NCI-H2107 treated with DMSO at 0.1 percent for 48 hours (cell line): ENCODE data around the gene TMEM25.
A peak's percentile ranks its signal among the peaks of the same experiment; 100 is the strongest.
"Not testable (repeated sequence)": the region's sequence is repeated elsewhere in the genome, so short reads cannot be mapped to it uniquely, and the experiment has no call there.

Experiments used
- DNase-seq: peaks from one replicate; lab custom pipeline; 2025; ENCODE audit not compliant: unreplicated experiment; lab: John Stamatoyannopoulos, UW

TMEM25 gene

DNA sequence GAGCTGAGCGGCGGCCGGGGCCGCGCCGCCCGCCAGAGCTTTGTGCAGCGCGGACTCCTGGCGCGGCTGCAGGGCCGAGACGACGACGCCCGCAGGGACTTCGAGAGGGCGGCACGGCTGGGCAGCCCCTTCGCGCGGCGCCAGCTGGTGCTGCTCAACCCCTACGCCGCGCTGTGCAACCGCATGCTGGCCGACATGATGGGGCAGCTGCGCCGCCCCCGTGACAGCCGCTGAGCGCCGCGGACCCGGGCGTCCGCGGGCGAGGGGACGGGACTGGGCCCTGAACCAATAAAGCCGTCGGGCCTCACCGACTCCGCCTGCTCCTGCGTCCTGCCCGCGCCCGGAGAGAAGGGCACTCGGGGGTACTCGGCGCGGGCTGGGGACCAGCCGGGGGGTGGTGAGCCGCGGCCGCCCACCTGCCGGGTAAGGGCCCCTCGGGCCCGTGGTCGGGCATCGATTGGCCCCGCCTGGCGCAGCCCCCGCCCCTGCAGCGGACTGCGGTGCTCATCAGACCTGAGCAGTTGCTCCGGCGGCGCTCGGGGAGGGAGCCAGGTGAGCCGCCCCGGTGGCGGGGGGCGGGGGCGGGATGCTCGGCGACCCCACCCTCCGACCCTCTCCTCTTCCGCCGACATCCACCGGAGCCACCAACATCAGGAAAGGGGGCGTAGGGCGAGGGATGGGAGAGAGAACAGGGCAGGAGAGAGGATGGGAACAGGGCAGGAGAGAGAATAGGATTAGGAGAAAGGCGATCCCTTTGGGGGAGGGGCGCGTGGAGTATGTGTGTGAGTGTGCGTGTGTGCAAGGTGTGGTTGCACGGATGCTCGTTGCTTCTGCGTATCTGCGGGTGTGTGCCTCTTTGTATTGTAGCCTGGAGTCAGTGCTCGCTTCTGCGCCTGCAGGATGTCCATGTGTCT is at the start of gene TMEM25:
Gene TMEM25, plus strand, starts transcription at position 510 of the 914 bp plus-strand sequence. CDS start 610 bp downstream, outside the sequence.
- DNase-seq = peak; percentile 46

DNA sequence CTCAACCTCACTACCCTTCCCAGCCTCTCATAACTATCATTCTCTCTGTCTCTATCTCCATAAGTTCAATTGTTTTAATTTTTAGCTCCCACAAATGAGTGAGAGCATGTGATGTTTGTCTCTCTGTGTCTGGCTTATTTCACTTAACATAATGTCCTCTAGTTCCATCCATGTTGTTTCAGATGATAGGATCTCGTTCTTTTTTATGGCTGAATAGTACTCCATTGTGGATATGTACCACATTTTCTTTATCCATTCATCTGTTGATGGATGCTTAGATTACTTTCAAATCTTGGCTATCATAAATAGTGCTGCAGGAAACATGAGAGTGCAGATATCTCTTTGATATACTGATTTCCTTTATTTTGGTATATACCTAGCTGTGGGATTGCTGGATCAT is 49.8 kb upstream of the TMEM25 start:
- not testable (repeated sequence) for DNase-seq

GRCh38 chr11:118484405-118484804 is 46.6 kb upstream of the TMEM25 start:
- DNase-seq = no peak

GRCh38 chr11:118485273-118485672 is 45.7 kb upstream of the TMEM25 start:
- no peak for DNase-seq

- DNase-seq = peak; percentile 78
Measured at GRCh38 chr11:118488480-118489109, 42.4 kb upstream of the TMEM25 start.

- DNase-seq = no peak
Measured at GRCh38 chr11:118491041-118491440, 40.0 kb upstream of the TMEM25 start.

DNA sequence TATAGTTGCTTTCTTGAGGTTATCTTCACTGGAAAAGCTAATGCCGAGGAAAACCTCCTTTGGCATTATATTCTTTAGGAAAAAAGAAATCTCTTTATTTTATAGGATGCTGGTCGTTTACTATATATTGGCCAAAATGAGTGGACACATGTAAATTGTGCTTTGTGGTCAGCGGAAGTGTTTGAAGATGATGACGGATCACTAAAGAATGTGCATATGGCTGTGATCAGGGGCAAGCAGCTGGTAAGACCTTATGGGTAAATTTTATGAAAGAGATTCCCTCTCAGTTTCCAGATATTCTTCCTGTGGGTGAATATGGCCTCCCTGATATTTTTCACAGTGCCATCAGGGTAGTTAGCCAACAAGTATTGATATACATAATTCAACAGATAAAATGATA is 33.2 kb upstream of the TMEM25 start:
- DNase-seq = no peak

- no peak for DNase-seq
Measured at GRCh38 chr11:118503216-118503615, 27.8 kb upstream of the TMEM25 start.

- no peak for DNase-seq
Measured at GRCh38 chr11:118511601-118512000, 19.4 kb upstream of the TMEM25 start.

DNA sequence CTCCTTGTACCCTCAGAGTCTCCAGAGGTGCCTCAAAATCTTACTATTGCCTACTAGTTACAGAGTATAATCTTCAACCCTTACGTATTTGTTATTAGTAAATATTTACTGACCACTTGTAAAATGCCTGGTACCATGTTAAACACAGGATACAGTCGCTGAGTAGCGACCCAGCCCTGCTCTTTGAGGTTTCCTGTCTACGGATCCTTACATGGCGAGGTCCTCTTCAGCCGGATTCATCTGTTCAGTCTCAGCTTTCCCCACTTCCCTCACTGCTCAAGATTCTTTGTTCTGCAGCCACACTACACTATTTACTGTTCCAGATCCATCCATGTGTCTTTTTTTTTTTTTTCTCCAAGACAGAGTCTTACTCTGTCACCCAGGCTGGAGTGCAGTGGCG is 16.9 kb upstream of the TMEM25 start:
- no peak for DNase-seq

DNA sequence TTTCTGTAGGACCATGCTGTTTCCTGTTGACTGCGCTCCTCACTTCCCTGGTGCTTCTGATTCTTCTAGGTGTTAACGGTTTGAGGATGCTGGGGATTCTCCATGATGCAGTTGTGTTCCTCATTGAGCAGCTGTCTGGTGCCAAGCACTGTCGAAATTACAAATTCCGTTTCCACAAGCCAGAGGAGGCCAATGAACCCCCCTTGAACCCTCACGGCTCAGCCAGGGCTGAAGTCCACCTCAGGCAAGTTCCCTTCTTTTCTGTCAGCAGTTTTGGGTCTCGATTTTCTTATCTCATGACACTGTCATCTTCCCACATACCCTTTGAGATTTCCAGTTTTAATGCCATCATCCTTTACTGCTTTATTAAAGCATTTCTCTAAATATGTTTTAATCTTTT is 11.4 kb upstream of the TMEM25 start:
- DNase-seq = no peak

DNA sequence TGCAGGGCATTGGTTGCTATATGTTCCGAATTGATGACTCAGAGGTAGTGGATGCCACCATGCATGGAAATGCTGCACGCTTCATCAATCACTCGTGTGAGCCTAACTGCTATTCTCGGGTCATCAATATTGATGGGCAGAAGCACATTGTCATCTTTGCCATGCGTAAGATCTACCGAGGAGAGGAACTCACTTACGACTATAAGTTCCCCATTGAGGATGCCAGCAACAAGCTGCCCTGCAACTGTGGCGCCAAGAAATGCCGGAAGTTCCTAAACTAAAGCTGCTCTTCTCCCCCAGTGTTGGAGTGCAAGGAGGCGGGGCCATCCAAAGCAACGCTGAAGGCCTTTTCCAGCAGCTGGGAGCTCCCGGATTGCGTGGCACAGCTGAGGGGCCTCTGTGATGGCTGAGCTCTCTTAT is 9.1 kb upstream of the TMEM25 start:
- DNase-seq = no peak

DNA sequence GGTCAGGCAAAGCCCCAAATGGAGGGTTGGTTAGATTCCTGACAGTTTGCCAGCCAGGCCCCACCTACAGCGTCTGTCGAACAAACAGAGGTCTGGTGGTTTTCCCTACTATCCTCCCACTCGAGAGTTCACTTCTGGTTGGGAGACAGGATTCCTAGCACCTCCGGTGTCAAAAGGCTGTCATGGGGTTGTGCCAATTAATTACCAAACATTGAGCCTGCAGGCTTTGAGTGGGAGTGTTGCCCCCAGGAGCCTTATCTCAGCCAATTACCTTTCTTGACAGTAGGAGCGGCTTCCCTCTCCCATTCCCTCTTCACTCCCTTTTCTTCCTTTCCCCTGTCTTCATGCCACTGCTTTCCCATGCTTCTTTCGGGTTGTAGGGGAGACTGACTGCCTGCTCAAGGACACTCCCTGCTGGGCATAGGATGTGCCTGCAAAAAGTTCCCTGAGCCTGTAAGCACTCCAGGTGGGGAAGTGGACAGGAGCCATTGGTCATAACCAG is 8.4 kb upstream of the TMEM25 start:
- no peak for DNase-seq

DNA sequence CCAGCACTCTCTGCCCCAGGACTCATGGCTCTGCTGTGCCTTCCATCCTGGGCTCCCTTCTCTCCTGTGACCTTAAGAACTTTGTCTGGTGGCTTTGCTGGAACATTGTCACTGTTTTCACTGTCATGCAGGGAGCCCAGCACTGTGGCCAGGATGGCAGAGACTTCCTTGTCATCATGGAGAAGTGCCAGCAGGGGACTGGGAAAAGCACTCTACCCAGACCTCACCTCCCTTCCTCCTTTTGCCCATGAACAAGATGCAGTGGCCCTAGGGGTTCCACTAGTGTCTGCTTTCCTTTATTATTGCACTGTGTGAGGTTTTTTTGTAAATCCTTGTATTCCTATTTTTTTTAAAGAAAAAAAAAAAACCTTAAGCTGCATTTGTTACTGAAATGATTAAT is 6.6 kb upstream of the TMEM25 start:
- no peak for DNase-seq

- DNase-seq = no peak
Measured at GRCh38 chr11:118524757-118525470, 6.1 kb upstream of the TMEM25 start.

- DNase-seq = no peak
Measured at GRCh38 chr11:118526688-118527087, 4.3 kb upstream of the TMEM25 start.

DNA sequence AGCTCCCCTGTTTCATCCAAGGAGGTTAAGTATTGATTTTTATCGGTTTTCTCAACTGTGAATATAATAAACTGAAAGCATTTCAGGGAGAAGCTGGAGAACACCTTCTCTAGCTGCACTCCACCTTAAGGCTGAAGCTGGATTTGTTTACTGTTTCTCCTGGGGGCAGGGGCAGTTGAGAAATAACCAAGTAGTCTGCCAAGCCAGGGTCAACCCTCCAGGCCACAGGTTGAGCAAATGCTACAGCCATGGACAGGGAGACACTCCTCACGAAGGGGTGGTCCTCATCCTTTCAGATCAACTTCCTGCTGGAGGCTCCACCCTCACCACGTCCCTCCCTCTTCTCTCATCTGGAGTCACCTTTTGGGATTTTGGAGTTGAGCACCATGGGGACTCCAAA is 3.9 kb upstream of the TMEM25 start, which contains the start of gene TTC36:
Gene TTC36, plus strand, starts transcription at position 366 of the 400 bp plus-strand sequence. Its CDS starts 21 bp downstream, at position 387.
- DNase-seq = no peak

DNA sequence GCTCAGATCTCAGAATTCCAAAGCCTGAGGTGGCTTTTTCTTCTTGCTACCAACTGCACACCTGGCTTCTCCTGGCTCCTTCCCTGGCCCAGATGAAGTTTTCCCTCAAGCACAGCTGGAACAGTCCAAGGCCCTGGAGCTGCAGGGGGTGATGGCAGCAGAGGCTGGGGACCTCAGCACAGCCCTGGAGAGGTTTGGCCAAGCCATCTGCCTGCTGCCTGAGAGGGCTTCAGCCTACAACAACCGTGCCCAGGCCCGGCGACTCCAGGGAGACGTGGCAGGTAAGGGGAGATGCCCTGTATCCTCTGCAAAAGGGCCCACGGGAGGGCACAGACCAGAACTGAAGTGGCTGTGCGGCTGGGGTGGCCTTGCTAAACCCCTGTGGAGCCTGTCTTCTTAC is 2.5 kb upstream of the TMEM25 start:
- no peak for DNase-seq

GRCh38 chr11:118529584-118530175 is 1.3 kb upstream of the TMEM25 start:
- peak; percentile 41 for DNase-seq

GRCh38 chr11:118530180-118530682 is 761 bp upstream of the TMEM25 start:
- peak; percentile 60 for DNase-seq

- DNase-seq = no peak
Measured at GRCh38 chr11:118531597-118532084, 649 bp downstream of the TMEM25 start.
